ENCODE measurements around the gene IYD.
A peak's percentile ranks its signal among the peaks of the same experiment; 100 is the strongest.

Gene IYD

DNA sequence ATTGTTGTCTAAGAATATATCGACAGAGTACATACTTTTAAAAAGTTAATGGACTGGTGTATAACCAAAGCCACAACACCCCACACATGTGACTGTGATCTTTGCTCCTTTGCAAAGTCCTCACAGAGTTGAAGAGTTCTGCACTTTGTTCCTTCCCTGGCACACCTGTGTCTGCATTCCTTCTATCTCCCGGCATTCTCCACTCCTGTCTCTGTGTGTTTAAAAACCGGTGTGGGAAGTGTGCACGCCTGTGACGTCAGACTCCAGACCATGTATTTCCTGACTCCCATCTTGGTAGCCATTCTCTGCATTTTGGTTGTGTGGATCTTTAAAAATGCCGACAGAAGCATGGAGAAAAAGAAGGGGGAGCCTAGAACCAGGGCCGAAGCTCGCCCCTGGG, at the start of gene IYD:
IYD (plus strand) TSS at position 251 of the 400 bp plus-strand sequence; CDS start at position 271, 20 bp downstream.
- no peak for DNase-seq

DNA sequence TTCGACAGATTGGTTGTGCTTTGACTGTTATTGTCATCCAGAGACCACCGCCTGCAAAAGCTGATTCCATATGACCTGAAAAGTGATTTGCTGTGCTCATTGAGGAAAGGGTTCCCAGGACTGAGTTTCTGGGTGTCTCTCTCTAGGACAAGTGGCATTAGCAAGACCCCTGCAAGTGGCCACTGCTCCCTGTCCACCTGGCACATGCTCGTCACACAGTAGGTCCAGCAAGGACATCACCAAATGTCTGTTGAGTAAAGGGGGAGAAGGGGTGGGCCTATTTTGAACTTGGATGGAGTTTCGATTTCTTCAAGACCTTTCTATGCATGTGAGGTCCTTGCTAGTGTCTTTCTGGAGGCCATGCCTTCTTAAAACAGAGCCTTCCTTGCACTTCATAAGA, 48.9 kb upstream of the IYD start:
- no peak for DNase-seq

DNA sequence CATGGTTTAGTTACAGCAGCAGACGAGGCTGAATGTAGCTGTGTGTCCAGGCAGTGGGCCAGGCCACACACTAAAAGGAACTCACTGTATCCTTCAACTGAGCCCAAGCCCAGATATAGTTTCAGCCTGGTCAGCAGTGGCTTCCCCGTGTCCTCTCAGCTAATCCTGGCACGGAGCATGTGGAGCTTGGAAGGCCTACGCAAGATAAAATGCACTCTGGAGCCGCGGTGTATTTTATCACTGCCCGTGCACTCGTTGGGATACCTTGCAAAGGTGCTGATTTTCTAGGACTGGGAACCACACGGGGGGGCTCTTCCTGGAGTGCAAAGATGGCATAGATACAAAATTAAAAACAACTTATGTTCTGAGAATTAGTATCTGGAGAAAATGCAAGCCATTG, 48.4 kb upstream of the IYD start:
- peak; percentile 85 for DNase-seq

- DNase-seq: no peak
Observed at GRCh38 chr6:150322466-150322871, 46.3 kb upstream of the IYD start.

DNA sequence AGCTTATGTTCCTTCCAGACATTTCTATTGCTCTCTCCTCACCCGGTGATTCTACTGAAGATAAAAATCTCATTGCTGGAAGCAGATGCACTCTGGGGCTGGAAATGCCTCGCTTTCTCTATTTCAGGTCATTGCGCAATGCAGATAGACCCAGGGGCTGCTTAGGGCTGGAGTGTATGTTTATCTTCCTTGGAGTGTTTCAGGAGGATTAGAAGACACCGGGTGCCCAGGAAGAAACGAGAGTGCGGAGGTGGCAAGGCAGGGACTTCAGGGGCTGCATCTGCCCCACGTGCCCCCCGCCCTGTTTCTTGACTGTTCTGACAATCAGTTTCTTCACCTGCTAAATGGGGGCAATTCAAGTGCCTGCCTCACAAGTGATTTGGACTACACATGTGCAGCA, 45.6 kb upstream of the IYD start:
- DNase-seq: no peak

- DNase-seq: no peak
Observed at GRCh38 chr6:150324044-150324443, 44.8 kb upstream of the IYD start.

- DNase-seq: no peak
Observed at GRCh38 chr6:150325066-150325772, 43.6 kb upstream of the IYD start.

- no peak for DNase-seq
Observed at GRCh38 chr6:150327117-150327774, 41.6 kb upstream of the IYD start.

DNA sequence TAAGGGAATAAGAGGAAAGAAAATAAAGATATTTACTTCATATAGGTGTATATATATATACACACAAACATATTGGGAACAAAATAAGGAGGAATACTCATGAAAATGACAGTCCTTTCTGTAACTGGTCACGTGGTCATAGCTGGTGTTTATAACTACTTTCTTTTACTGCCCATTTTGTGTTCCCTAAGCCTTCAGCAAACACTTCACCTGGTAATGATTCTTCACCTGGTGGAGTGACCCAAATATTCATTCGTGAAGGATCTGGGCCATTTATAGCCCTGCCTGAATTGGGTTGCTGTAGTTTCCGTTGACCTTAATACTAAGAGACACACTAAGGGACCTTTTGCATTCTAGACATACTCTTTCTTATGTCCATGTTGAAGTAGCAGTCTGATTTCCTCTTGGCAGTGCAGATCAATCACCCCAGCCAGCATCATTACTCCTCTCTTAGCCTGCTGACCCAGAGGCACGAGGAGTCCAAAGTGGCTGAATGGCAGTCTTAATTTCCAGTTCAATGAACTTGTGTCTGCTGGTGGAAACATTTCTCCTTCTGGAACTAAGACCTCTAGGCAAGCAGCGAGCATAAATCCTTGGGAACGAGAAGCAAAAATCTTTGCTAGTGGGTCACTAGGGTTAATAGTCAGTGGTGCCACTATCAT, 39.9 kb upstream of the IYD start:
- no peak for DNase-seq

DNA sequence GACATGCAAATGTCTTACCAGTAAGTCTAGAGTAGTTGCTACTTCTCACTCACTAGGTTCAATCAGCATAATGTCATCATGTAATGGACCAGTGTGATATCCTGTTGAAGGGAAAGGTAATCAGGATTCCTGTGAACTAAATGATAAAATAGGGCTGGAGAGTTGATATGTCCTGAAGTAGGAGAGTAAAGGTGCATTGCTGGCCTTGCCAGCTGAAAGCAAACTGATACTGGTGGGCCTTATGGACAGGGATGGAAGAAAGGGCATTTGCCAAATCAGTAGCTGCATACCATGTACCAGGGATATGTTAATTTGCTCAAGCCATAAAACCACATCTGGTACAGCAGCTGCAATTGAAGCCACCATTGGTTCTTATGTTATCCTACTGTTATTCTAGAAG, 37.5 kb upstream of the IYD start:
- DNase-seq: no peak

DNA sequence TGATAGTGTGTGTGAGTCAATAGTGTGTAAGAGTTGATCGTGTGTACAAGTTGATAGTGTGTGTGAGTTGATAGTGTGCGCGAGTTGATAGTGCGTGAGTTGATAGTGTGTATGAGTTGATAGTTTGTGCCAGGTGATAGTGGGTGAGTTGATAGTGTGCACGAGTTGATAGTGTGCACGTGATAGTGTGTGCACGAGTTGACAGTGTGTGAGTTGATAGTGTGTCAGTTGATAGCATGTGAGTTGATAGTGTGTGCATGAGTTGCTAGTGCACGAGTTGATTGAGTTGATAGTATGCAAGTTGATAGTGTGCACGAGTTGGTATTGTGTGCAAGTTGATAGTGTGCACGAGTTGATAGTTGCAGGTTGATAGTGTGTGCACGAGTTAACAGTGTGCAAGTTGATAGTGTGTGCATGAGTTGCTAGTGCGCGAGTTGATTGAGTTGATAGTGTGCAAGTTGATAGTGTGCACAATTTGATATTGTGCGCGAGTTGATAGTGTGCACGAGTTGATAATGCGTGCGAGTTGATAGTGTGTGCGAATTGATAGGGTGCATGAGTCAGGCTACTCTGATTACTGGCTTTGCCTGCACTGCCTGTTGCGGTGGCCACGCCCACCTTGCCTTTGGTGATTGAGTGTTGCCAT, 35.8 kb upstream of the IYD start:
- DNase-seq: no peak

- no peak for DNase-seq
Observed at GRCh38 chr6:150333585-150333941, 35.2 kb upstream of the IYD start.

DNA sequence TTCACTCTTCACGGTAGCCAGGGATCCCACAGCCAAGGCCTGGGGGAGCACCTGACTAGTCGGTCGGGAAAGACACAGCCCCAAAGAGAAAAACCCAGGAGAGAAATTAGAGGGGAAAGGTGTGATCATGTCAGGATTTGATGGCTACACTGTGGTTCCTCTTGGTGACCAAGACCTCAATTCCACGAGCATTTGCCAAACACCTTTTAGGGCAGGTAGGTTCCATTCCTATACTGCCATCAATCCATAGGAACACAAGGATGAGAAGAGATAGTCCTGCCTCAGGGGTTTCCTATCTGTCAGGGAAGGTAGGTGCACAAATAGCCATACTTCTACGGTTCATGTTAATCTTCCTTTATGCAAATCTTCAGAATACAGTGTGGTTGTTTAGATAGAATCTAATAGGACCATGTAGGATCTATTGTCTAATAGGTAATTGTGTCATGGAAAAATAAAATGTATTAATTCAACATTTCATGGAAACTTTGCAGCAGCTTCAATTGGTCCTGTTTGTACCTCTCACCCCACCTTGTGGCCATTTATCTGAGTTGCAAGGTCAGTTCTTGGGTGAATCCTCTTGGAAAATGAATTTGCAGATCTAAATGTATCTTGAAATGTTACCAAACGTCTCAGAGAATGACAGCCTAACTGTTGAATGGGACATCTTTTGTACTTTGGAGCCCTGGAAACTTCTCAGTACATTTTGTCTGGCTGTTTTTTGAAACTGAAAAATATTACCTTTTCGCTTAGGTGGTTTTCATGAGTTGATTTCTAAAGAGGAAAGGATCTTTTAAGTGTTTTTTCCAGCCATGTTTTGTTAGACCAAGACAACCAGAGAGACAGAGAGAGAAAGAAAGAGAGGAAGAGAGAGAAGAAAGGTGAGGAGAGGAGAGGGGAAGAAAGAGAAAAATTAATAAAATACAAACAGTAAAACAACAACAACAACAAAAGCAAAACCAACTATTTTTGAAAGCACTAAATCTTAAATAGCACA, 33.7 kb upstream of the IYD start:
- DNase-seq: no peak

DNA sequence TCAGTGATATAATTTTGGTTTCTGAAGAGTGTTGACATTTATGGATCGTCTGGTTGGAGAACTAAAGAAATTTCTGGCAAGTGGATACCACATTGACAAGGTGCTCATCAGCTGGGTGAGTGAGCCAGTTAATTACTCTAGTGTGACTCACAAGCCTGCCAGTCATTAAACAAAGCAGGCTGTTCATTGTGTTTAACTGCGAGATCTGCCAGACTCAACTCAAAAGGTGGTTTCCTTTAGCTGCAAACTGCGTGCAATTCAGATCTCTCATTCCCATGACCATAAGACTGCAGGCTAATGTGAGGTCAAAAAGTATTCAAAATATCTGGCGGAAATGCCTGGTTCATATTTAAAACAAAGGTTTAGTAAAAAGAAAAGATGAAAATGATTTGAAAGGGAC, 32.5 kb upstream of the IYD start:
- no peak for DNase-seq

- no peak for DNase-seq
Observed at GRCh38 chr6:150336708-150337107, 32.1 kb upstream of the IYD start.

GRCh38 chr6:150342126-150342525, 26.7 kb upstream of the IYD start:
- no peak for DNase-seq

DNA sequence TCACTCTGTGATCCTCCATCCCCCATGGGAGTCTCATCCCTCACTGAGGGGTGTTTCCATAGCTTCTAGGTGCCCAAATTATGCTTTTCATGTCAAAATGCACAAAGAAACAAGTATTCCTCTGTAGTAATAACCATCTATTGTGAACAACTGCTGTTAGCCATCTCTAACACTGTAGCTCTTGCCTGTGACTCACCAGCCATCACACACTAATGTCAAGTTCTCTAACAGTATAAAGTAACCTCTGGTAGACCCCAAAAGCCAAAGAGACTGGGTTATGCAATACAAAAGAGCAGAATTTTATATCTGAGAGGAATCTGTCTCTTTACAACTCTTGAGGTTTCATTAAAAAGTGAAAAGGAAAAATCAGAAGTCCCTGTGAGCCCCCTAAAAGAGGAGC, 25.4 kb upstream of the IYD start:
- no peak for DNase-seq

GRCh38 chr6:150345781-150346180, 23.0 kb upstream of the IYD start:
- no peak for DNase-seq

DNA sequence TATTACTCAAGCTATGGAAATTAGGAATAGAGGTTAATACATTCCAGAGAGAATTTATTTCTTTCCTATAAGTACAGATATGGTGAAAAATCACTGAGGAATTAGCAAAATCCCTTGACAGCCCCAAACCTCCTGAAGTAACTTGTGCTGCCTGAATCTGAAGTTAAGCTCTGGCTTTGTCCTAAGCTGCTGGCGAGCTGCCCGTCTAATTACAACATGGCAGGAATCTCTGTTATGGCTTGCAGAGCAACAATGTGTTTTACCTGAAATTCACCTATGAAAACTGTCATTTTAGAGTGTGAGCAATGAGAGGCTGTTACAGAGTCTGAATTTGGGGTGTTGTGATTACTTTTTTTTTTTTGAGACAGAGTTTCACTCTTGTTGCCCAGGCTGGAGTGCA, 22.5 kb upstream of the IYD start:
- no peak for DNase-seq

GRCh38 chr6:150347845-150348244, 21.0 kb upstream of the IYD start:
- DNase-seq: no peak

- no peak for DNase-seq
Observed at GRCh38 chr6:150349546-150349945, 19.3 kb upstream of the IYD start.
